SK-N-SH treated with all-trans-retinoic acid at 6 μM for 48 hours (cell line): ENCODE results near the gene ZNF319.

ENCODE experiments used
- ATAC-seq: fragments of 200-7000 bp; cut with Tn5 transposase; 3 replicates; pipeline ENCODE4 v1.9.1; 2020; ENCODE audit warnings: mild to moderate bottlenecking, moderate library complexity
- BACH2 ChIP-seq: fragments of 250-450 bp; sonication (Bioruptor Pico); IDR thresholded peaks from 2 replicates; pipeline ENCODE4 v1.9.0; 2021; ENCODE audit warnings: mild to moderate bottlenecking, borderline replicate concordance
- CSDC2 ChIP-seq: fragments of 250-450 bp; sonication (Bioruptor Pico); IDR thresholded peaks from 2 replicates; pipeline ENCODE4 v1.5.0; 2020; ENCODE audit warnings: mild to moderate bottlenecking, moderate library complexity
- ESRRG ChIP-seq: fragments of 250-450 bp; sonication (Bioruptor Pico); IDR thresholded peaks from 2 replicates; pipeline ENCODE4 v1.6.1; 2021; ENCODE audit warnings: mild to moderate bottlenecking
- GLIS3 ChIP-seq: fragments of 250-450 bp; sonication (Bioruptor Pico); IDR thresholded peaks from 2 replicates; pipeline ENCODE4 v1.5.0; 2020; ENCODE audit warnings: mild to moderate bottlenecking, moderate library complexity
- ISL1 ChIP-seq: fragments of 250-450 bp; sonication (Bioruptor Pico); IDR thresholded peaks from 2 replicates; pipeline ENCODE4 v2.1.2; 2022; ENCODE audit warnings: mild to moderate bottlenecking, moderate library complexity
- OSR1 ChIP-seq: fragments of 250-450 bp; sonication (Bioruptor Pico); IDR thresholded peaks from 2 replicates; pipeline ENCODE4 v1.8.0; 2022; ENCODE audit warnings: moderate library complexity, mild to moderate bottlenecking, inconsistent platforms
- POU6F1 ChIP-seq: fragments of 250-450 bp; sonication (Bioruptor Pico); IDR thresholded peaks from 2 replicates; pipeline ENCODE4 v1.8.0; 2021; ENCODE audit warnings: low read depth, mild to moderate bottlenecking, moderate library complexity, borderline replicate concordance
- PPARA ChIP-seq: fragments of 250-450 bp; sonication (Bioruptor Pico); IDR thresholded peaks from 2 replicates; pipeline ENCODE4 v1.5.0; 2020; ENCODE audit warnings: mild to moderate bottlenecking, borderline replicate concordance
- RARB ChIP-seq: fragments of 250-450 bp; sonication (Bioruptor Pico); IDR thresholded peaks from 2 replicates; pipeline ENCODE4 v1.8.0; 2021; ENCODE audit warnings: mild to moderate bottlenecking, moderate library complexity
- SNAI2 ChIP-seq: fragments of 250-450 bp; sonication (Bioruptor Pico); IDR thresholded peaks from 2 replicates; pipeline ENCODE4 v1.5.0; 2020; ENCODE audit warnings: mild to moderate bottlenecking, moderate library complexity
- TCF4 ChIP-seq: fragments of 250-450 bp; sonication (Bioruptor Pico); IDR thresholded peaks from 2 replicates; pipeline ENCODE4 v1.8.0; 2021; ENCODE audit warnings: mild to moderate bottlenecking, moderate library complexity, borderline replicate concordance
- TOX ChIP-seq: fragments of 250-450 bp; sonication (Bioruptor Pico); IDR thresholded peaks from 2 replicates; pipeline ENCODE4 v1.8.0; 2021; ENCODE audit warnings: mild to moderate bottlenecking, moderate library complexity, borderline replicate concordance
- ZC3H10 ChIP-seq: fragments of 250-450 bp; sonication (Bioruptor Pico); IDR thresholded peaks from 2 replicates; pipeline ENCODE4 v1.5.1; 2021; ENCODE audit warnings: mild to moderate bottlenecking, moderate library complexity
- ZFP3 ChIP-seq: fragments of 250-450 bp; sonication (Bioruptor Pico); IDR thresholded peaks from 2 replicates; pipeline ENCODE4 v1.5.0; 2020; ENCODE audit warnings: mild to moderate bottlenecking, moderate library complexity
- ZFP30 ChIP-seq: fragments of 450-650 bp; formaldehyde crosslinking; IDR thresholded peaks from 2 replicates; pipeline ENCODE4 v1.5.0; 2022; ENCODE audit warnings: mild to moderate bottlenecking, moderate library complexity
- ZNF565 ChIP-seq: fragments of 450-650 bp; formaldehyde crosslinking; conservative IDR thresholded peaks from 2 replicates; pipeline ENCODE4 v1.5.0; 2020; ENCODE audit warnings: low read depth, mild to moderate bottlenecking, moderate library complexity
- ZNF70 ChIP-seq: fragments of 450-650 bp; formaldehyde crosslinking; IDR thresholded peaks from 2 replicates; pipeline ENCODE4 v1.5.0; 2020; ENCODE audit warnings: mild to moderate bottlenecking, moderate library complexity
- TF ChIP-seq, protein P1 (sequence below): fragments of 250-450 bp; sonication (Bioruptor Pico); IDR thresholded peaks from 2 replicates; pipeline ENCODE4 v1.5.1; 2021; ENCODE audit warnings: mild to moderate bottlenecking, moderate library complexity
- TF ChIP-seq, protein P2 (sequence below): fragments of 250-450 bp; sonication (Bioruptor Pico); IDR thresholded peaks from 2 replicates; pipeline ENCODE4 v1.5.1; 2020; ENCODE audit warnings: low read depth, mild to moderate bottlenecking, moderate library complexity
- TF ChIP-seq, protein P3 (sequence below): fragments of 250-450 bp; sonication (Bioruptor Pico); IDR thresholded peaks from 2 replicates; pipeline ENCODE4 v1.8.0; 2020; ENCODE audit warnings: mild to moderate bottlenecking, moderate library complexity, borderline replicate concordance
- TF ChIP-seq, protein P4 (sequence below): fragments of 250-450 bp; sonication (Bioruptor Pico); IDR thresholded peaks from 2 replicates; pipeline ENCODE4 v1.5.0; 2020; ENCODE audit warnings: mild to moderate bottlenecking, moderate library complexity

ZNF319 gene

DNA sequence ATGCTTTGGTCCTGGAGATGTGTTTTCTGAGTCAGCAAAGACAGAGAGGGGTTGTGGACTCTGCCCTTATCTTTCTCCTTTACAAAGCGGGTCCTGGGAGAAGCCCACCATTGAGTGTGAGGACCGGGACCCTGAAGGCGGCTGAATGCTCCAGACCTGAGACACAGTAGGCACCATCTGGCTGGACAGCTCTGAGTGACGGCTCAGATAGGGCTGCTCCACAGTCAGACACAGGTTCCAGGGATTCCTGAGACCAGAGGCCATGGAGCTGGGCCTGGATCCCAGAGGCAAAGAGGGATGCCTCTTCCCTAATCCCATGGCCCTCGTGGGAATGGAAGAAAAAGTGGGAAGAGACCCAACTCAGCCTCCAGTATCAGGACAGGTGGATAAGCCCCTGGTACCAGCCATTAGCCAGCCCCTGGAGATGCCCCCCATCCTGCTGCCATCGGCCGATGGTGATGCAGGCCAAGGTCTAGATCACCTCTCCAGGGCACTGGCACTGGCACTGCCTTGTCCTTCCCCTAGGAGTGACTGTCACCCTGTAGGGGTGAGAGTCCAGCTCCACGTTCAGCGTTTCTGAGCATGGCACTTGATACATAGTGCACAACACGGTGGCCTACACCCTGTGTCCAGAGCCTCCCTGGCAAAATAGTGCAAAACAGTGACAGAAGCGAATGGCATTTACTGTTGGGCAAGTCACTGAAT, 29.8 kb upstream of the ZNF319 start:
- no peak for TF ChIP-seq RARB (CRISPR knock-in tag)
- TF ChIP-seq, protein P1, sequence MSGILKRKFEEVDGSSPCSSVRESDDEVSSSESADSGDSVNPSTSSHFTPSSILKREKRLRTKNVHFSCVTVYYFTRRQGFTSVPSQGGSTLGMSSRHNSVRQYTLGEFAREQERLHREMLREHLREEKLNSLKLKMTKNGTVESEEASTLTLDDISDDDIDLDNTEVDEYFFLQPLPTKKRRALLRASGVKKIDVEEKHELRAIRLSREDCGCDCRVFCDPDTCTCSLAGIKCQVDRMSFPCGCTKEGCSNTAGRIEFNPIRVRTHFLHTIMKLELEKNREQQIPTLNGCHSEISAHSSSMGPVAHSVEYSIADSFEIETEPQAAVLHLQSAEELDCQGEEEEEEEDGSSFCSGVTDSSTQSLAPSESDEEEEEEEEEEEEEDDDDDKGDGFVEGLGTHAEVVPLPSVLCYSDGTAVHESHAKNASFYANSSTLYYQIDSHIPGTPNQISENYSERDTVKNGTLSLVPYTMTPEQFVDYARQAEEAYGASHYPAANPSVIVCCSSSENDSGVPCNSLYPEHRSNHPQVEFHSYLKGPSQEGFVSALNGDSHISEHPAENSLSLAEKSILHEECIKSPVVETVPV (CRISPR knock-in tag), result no peak
- no peak for TF ChIP-seq TCF4 (CRISPR knock-in tag)
- no peak for TF ChIP-seq OSR1 (CRISPR knock-in tag)
- no peak for TF ChIP-seq GLIS3
- no peak for TF ChIP-seq PPARA (CRISPR knock-in tag)
- TF ChIP-seq CSDC2 (CRISPR knock-in tag), result no peak
- no peak for TF ChIP-seq ZFP30 (CRISPR knock-in tag)
- no peak for TF ChIP-seq SNAI2 (CRISPR knock-in tag)
- TF ChIP-seq BACH2 (CRISPR knock-in tag), result no peak
- no peak for ATAC-seq

GRCh38 chr16:58029410-58029809, 28.9 kb upstream of the ZNF319 start:
- TF ChIP-seq, protein P2, sequence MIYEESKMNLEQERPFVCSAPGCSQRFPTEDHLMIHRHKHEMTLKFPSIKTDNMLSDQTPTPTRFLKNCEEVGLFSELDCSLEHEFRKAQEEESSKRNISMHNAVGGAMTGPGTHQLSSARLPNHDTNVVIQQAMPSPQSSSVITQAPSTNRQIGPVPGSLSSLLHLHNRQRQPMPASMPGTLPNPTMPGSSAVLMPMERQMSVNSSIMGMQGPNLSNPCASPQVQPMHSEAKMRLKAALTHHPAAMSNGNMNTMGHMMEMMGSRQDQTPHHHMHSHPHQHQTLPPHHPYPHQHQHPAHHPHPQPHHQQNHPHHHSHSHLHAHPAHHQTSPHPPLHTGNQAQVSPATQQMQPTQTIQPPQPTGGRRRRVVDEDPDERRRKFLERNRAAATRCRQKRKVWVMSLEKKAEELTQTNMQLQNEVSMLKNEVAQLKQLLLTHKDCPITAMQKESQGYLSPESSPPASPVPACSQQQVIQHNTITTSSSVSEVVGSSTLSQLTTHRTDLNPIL (CRISPR knock-in tag), result no peak
- TF ChIP-seq ESRRG (CRISPR knock-in tag) (no peak), ZNF565 (CRISPR knock-in tag) (no peak), ZC3H10 (CRISPR knock-in tag) (no peak), ISL1 (no peak), ZFP3 (CRISPR knock-in tag) (no peak), ZNF70 (CRISPR knock-in tag) (no peak), TCF4 (CRISPR knock-in tag) (no peak), POU6F1 (CRISPR knock-in tag) (no peak), OSR1 (CRISPR knock-in tag) (no peak), ZFP30 (CRISPR knock-in tag) (no peak), TOX (CRISPR knock-in tag) (no peak), PPARA (CRISPR knock-in tag) (no peak), RARB (CRISPR knock-in tag) (no peak)
- TF ChIP-seq, protein P3, sequence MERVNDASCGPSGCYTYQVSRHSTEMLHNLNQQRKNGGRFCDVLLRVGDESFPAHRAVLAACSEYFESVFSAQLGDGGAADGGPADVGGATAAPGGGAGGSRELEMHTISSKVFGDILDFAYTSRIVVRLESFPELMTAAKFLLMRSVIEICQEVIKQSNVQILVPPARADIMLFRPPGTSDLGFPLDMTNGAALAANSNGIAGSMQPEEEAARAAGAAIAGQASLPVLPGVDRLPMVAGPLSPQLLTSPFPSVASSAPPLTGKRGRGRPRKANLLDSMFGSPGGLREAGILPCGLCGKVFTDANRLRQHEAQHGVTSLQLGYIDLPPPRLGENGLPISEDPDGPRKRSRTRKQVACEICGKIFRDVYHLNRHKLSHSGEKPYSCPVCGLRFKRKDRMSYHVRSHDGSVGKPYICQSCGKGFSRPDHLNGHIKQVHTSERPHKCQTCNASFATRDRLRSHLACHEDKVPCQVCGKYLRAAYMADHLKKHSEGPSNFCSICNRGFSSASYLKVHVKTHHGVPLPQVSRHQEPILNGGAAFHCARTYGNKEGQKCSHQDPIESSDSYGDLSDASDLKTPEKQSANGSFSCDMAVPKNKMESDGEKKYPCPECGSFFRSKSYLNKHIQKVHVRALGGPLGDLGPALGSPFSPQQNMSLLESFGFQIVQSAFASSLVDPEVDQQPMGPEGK, result no peak
- TF ChIP-seq, protein P4, sequence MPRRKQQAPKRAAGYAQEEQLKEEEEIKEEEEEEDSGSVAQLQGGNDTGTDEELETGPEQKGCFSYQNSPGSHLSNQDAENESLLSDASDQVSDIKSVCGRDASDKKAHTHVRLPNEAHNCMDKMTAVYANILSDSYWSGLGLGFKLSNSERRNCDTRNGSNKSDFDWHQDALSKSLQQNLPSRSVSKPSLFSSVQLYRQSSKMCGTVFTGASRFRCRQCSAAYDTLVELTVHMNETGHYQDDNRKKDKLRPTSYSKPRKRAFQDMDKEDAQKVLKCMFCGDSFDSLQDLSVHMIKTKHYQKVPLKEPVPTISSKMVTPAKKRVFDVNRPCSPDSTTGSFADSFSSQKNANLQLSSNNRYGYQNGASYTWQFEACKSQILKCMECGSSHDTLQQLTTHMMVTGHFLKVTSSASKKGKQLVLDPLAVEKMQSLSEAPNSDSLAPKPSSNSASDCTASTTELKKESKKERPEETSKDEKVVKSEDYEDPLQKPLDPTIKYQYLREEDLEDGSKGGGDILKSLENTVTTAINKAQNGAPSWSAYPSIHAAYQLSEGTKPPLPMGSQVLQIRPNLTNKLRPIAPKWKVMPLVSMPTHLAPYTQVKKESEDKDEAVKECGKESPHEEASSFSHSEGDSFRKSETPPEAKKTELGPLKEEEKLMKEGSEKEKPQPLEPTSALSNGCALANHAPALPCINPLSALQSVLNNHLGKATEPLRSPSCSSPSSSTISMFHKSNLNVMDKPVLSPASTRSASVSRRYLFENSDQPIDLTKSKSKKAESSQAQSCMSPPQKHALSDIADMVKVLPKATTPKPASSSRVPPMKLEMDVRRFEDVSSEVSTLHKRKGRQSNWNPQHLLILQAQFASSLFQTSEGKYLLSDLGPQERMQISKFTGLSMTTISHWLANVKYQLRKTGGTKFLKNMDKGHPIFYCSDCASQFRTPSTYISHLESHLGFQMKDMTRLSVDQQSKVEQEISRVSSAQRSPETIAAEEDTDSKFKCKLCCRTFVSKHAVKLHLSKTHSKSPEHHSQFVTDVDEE (CRISPR knock-in tag), result no peak
- TF ChIP-seq, protein P1 (CRISPR knock-in tag), result no peak
- ATAC-seq, result no peak
